PC-9 (cell line): ENCODE measurements around the gene RAB3IL1. TPM values are rescaled to one million over a fixed set of nuclear protein-coding genes. Genes with fewer than 3 reads are reported as not detected.

Experiments
- BruUV-seq: library from RNA; stranded (reverse); fragments of 400-500 nt; replicated peaks from 2 replicates; lab custom pipeline; 2021; lab: Mats Ljungman, UMichigan
- CTCF ChIA-PET: fragments of 300-600 bp; sonication (Branson Sonifier 250); formaldehyde crosslinking; loops from one replicate; lab custom pipeline; 2022; ENCODE audit warnings: antibody characterized with exemption; lab: Charles Lee
- POLR2A ChIA-PET: fragments of 300-600 bp; sonication (Branson Sonifier 250); formaldehyde crosslinking; loops from one replicate; lab custom pipeline; 2022; ENCODE audit warnings: antibody characterized with exemption; ENCODE audit not compliant: unreplicated experiment; lab: Charles Lee
- DNase-seq, 2 experiments: peaks; one replicate each; pipeline versions ENCODE4 v3.0.0 to v3.0.0-alpha.2; 2015 to 2022; ENCODE audit warnings: mixed read lengths in 1 of 2
- H2AFZ ChIP-seq: fragments of 200-600 bp; sonication (generic); 2 replicates; pipeline ENCODE4 v1.8.1; 2017; ENCODE audit warnings: antibody characterized with exemption
- H3F3A ChIP-seq: fragments of 200-600 bp; sonication (generic); 2 replicates; pipeline ENCODE4 v1.8.1; 2017; ENCODE audit warnings: antibody characterized with exemption, mild to moderate bottlenecking, low read depth; ENCODE audit not compliant: insufficient read depth
- H3K27ac ChIP-seq: fragments of 200-600 bp; sonication (generic); 2 replicates; pipeline ENCODE4 v1.6.1; 2016; ENCODE audit warnings: mixed run types
- H3K27me3 ChIP-seq: fragments of 200-600 bp; sonication (generic); 2 replicates; pipeline ENCODE4 v1.6.1; 2016; ENCODE audit warnings: low read depth, mixed run types; ENCODE audit not compliant: insufficient read depth
- H3K36me3 ChIP-seq: fragments of 200-600 bp; sonication (generic); 2 replicates; pipeline ENCODE4 v1.6.1; 2016; ENCODE audit warnings: low read depth, mixed run types
- H3K4me1 ChIP-seq: fragments of 200-600 bp; sonication (generic); replicated peaks from 2 replicates; pipeline ENCODE4 v1.6.1; 2016; ENCODE audit warnings: mixed run types; ENCODE audit not compliant: insufficient read depth
- H3K4me2 ChIP-seq: fragments of 200-600 bp; sonication (generic); 2 replicates; pipeline ENCODE4 v1.6.1; 2017; ENCODE audit warnings: mixed run types
- H3K4me3 ChIP-seq: fragments of 200-600 bp; sonication (generic); 2 replicates; pipeline ENCODE4 v1.6.1; 2016; ENCODE audit warnings: mixed run types
- H3K79me2 ChIP-seq: fragments of 200-600 bp; sonication (generic); 2 replicates; pipeline ENCODE4 v1.6.1; 2017; ENCODE audit warnings: low read depth, mixed run types
- H3K9me2 ChIP-seq: fragments of 200-600 bp; sonication (generic); 2 replicates; pipeline ENCODE4 v1.8.1; 2017; ENCODE audit warnings: mild to moderate bottlenecking; ENCODE audit not compliant: insufficient read depth
- H3K9me3 ChIP-seq: fragments of 200-600 bp; sonication (generic); 2 replicates; pipeline ENCODE4 v1.8.1; 2016; ENCODE audit warnings: low read depth; ENCODE audit not compliant: insufficient read depth
- H4K20me1 ChIP-seq: fragments of 200-600 bp; sonication (generic); 2 replicates; pipeline ENCODE4 v1.8.1; 2017; ENCODE audit not compliant: insufficient read depth
- EZH2 ChIP-seq: fragments of 200-600 bp; sonication (generic); IDR thresholded peaks from 2 replicates; pipeline ENCODE4 v1.8.0; 2017; ENCODE audit warnings: antibody characterized with exemption, low read depth
- intact Hi-C: fragments of 100-400 bp; cut with micrococcal nuclease; formaldehyde crosslinking; loops from one replicate; pipeline ENCODE4 v1.10.0; 2022; ENCODE audit not compliant: unreplicated experiment
- total RNA-seq: library from RNA; stranded (reverse); gene quantifications from 2 replicates; pipeline ENCODE4 v1.2.3, GENCODE V29; 2021
- TF ChIP-seq, protein P1 (sequence below): fragments of 200-600 bp; sonication (generic); conservative IDR thresholded peaks from 2 replicates; pipeline ENCODE4 v1.6.1; 2017; ENCODE audit warnings: mixed run types, antibody characterized with exemption, mild to moderate bottlenecking, moderate library complexity

RAB3IL1 gene
- total RNA-seq, 1 experiment from 2014 or later: 4.4 TPM

DNA sequence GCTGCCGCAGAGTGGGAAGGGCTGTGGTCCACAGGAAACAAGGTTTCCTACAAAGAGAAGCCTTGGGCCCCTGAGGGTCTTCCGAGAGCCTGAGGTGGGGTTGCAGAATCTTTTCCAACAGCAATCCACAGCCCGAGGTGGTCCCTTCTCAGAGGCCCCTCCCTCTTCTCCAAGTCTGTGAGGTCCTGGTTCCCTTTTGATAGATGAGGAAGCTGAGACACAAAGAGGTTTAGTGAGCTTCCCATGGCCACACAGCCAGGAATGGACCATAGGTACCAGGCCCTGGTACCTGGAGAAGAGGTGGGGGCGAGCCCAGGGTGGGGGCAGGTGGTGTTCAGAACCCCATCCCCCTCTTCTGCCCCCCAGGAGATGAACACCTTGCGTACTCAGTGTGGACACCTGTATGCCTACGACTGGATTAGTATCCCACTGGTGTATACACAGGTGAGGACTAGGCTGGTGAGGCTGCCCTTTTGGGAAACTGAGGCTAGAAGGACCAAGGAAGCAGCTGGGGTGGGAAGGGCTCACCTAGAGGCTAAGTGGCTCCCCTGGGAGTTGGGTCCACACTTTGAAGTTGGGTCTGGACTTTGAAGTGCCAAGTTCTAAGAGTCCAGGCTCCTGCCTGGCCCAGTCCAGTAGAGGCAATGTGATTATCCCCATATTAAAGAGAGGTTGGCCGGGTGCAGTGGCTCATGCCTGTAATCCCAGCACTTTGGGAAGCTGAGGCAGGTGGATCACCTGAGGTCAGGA is 39.8 kb upstream of the RAB3IL1 start:
- Histone ChIP-seq H3F3A (peaks cover 48% of the 10 kb centered on the region), H3K9me2 (no peaks in the 10 kb centered on the region), H3K4me2 (no peak overlapping the region), H2AFZ (no peak overlapping the region), H3K4me3 (no peak overlapping the region), H3K36me3 (no peaks in the 10 kb centered on the region), H3K79me2 (no peaks in the 10 kb centered on the region), H3K4me1 (peaks cover 44% of the 10 kb centered on the region), H3K27ac (no peak overlapping the region), H4K20me1 (no peaks in the 10 kb centered on the region), H3K27me3 (no peaks in the 10 kb centered on the region), H3K9me3 (no peaks in the 10 kb centered on the region)
- BruUV-seq: no TSS peak
- TF ChIP-seq EZH2: no peak
- TF ChIP-seq, protein P1, sequence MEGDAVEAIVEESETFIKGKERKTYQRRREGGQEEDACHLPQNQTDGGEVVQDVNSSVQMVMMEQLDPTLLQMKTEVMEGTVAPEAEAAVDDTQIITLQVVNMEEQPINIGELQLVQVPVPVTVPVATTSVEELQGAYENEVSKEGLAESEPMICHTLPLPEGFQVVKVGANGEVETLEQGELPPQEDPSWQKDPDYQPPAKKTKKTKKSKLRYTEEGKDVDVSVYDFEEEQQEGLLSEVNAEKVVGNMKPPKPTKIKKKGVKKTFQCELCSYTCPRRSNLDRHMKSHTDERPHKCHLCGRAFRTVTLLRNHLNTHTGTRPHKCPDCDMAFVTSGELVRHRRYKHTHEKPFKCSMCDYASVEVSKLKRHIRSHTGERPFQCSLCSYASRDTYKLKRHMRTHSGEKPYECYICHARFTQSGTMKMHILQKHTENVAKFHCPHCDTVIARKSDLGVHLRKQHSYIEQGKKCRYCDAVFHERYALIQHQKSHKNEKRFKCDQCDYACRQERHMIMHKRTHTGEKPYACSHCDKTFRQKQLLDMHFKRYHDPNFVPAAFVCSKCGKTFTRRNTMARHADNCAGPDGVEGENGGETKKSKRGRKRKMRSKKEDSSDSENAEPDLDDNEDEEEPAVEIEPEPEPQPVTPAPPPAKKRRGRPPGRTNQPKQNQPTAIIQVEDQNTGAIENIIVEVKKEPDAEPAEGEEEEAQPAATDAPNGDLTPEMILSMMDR: no peak
- DNase-seq: no peak
- intact Hi-C loops: no loop called here
- ChIA-PET POLR2A (no interaction called here), CTCF (interaction anchor here (0.7 kb wide), 1 partner anchor 528 kb away, joined by 17 read pairs; the partner anchor contains the start of gene CPSF7)

DNA sequence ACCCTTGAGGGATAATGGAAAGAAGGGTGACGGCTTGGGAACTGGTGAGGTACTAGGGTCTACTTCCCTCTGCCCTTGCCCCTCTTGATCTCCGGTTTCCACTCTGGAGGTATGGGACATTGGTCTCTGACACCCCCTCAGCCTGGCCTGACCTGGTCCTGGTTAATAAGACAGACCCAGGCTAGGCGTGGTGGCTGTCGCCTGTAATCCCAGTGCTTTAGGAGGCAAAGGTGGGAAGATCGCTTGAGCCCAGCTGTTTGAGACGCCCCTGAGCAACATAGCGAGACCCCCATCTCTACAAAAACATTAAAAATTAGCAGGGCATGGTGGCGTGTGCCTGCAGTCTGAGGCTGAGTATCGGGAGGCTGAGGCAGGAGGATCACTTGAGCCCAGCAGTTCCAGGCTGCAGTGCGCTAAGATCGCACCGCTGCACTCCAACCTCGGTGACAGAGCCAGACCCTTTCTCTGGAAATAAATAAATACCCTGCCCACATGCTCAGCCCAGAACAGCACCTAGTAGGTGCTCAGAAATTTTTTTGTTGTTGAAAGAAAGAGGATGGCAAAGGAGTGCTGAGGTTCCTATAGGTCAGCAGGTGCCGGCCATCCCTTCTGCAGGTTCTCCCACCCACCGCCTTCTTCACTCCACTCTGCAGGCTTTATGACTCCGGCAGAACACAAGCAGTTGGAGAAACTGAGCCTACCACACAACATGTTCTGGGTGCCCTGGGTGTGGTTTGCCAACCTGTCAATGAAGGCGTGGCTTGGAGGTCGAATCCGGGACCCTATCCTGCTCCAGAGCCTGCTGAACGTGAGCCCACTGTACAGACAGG is 39.0 kb upstream of the RAB3IL1 start:
- Histone ChIP-seq H3K4me1 (peaks cover 36% of the 10 kb centered on the region), H4K20me1 (no peaks in the 10 kb centered on the region), H3K9me3 (no peaks in the 10 kb centered on the region), H3K9me2 (no peaks in the 10 kb centered on the region), H3K4me3 (no peak overlapping the region), H3K27me3 (no peaks in the 10 kb centered on the region), H3K4me2 (no peak overlapping the region), H3K36me3 (no peaks in the 10 kb centered on the region), H3K79me2 (no peaks in the 10 kb centered on the region), H3F3A (peaks cover 40% of the 10 kb centered on the region), H3K27ac (no peak overlapping the region), H2AFZ (no peak overlapping the region)
- no peak for DNase-seq
- intact Hi-C loops: no loop called here
- TF ChIP-seq, protein P1: no peak
- no peak for TF ChIP-seq EZH2
- ChIA-PET CTCF (no interaction called here), POLR2A (no interaction called here)
- BruUV-seq: no TSS peak

DNA sequence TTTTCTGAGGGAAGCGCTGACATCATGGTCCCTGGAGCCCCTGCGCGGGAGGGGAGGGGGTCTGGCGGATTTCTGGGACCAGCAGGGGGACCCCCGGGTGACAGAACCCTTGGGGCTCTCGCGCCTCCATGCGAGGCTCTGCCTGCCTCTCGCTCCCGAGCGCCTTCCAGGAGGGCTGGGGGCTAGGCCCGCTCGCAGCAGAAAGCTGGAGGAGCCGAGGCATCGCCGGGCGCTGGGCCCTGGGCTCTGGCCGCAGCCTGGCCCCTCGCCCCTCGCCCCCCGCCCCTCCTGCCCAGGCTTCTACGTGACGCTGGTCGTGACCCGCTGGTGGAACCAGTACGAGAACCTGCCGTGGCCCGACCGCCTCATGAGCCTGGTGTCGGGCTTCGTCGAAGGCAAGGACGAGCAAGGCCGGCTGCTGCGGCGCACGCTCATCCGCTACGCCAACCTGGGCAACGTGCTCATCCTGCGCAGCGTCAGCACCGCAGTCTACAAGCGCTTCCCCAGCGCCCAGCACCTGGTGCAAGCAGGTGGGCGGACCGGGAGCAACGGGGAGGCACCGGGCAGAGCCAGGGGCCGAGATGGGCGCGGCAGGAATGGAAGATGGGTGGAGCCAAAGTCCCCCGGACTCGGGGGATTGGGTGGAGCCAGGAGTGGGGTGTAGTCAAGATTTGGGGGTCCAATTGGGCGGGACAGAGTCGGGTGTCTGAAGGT is 38.2 kb upstream of the RAB3IL1 start:
- H3K36me3 ChIP-seq: no peaks in the 10 kb centered on the region
- POLR2A ChIA-PET: interaction anchor here (0.5 to 1.1 kb wide), 3 partner anchors 12 to 798 kb away, joined by 3 to 4 read pairs (median 3); partner anchors contain the start of genes FTH1 and ZBTB3
- intact Hi-C loops: no loop called here

More for the DNA sequence above, 38.2 kb upstream of the RAB3IL1 start:
- DNase-seq: no peak
- CTCF ChIA-PET: interaction anchor here (1.1 kb wide), 1 partner anchor 126 kb away, joined by 3 read pairs; no protein-coding TSS in a partner anchor
- Histone ChIP-seq H3K27ac (no peak overlapping the region), H4K20me1 (no peaks in the 10 kb centered on the region), H3K4me3 (peak overlapping the region; percentile 28; the same call in 1 of the 2 replicates), H3K4me1 (peaks cover 32% of the 10 kb centered on the region), H2AFZ (0 out of 2 replicates have a peak overlapping the region, but pooled peaks have one; percentile 25), H3K4me2 (peak overlapping the region; percentile 44), H3K79me2 (no peaks in the 10 kb centered on the region), H3K9me3 (no peaks in the 10 kb centered on the region), H3F3A (peaks cover 39% of the 10 kb centered on the region), H3K9me2 (no peaks in the 10 kb centered on the region), H3K27me3 (no peaks in the 10 kb centered on the region)
- BruUV-seq: no TSS peak
- no peak for TF ChIP-seq EZH2
- TF ChIP-seq, protein P1: no peak
